CD4-positive, alpha-beta T cell treated with Interleukin-10 for 1 hour (primary cell): ENCODE results near the gene TNFAIP3.

ENCODE experiments used
- DNase-seq: peaks from one replicate; pipeline ENCODE4 v3.0.0-alpha.2; 2020

TNFAIP3 gene

DNA sequence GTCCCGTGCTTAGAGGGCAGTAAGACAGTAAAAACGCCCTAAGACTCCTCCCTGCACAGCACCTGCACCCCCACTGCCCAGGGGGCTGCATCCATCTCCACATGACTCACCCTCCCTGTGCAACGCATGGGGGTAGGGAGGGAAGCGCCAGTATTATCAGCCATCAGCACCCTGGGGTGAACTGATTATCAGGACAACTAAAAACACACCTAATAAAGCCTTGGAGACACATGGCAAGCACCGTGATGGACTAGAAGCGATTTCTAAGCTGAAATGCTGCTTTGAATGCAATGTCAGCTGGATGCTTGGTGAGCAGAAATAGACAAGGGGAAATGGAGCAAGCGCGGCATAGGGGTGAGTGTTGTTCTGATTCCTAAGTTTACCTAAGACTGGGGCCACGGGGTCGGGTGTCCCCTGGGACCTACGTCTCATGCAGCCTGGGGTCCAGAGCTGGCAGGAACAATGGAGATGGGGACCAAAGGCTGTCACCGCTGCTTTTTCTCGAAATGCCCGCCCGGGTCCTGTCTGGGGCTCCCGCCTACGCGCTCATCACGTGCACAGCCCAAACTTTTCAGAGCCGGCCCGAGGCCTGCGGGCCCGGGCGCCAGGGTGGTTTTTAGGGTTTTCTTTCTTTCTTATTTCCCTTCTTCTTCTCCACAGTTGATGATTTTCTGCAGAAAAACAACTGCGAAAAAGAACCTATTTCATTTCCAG, 702 bp upstream of the TNFAIP3 start:
- DNase-seq, result no peak

DNA sequence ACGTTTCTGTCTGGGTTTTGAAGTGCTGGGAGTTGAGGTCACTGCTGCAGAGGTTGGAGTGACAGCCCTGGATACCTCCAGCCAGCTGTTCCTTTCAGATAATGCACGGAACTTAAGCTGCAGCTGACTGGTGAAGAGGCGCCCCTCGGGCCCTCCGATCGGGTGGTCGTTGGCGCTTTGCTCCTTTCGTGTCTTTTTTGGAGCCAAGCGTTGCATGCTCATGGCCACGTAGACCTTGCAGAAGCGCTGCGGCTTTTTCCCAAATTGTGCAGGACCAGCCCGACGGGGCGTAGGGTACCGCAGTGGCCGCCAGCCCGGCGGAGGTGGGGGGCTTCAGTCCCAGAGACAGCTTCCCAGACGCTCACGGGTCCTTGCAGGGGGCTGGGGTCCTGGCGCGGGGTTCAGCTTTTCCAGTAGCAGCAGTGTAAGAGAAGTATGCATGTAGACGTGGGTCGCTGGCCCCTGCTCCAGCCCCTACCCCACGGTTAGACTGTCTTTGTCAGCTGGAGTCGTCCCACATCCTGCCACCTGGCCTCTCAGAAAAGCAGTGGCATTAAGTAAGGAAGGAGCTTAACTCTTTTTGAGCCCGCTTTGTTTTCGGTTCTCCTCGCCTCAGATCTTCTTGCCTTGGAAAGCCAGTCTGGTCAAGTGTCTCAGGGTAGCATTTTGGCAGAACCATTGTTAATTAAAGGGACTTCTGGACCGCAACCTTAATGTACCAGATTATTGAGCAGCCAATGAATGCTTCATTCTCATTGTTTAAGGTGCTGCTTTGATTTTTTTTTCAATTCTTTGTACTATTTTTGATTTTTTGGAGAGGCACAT, 838 bp downstream of the TNFAIP3 start:
- peak; percentile 71 for DNase-seq

- DNase-seq, result peak; percentile 62
Observed at GRCh38 chr6:137868721-137869548, 1.9 kb downstream of the TNFAIP3 start.

DNA sequence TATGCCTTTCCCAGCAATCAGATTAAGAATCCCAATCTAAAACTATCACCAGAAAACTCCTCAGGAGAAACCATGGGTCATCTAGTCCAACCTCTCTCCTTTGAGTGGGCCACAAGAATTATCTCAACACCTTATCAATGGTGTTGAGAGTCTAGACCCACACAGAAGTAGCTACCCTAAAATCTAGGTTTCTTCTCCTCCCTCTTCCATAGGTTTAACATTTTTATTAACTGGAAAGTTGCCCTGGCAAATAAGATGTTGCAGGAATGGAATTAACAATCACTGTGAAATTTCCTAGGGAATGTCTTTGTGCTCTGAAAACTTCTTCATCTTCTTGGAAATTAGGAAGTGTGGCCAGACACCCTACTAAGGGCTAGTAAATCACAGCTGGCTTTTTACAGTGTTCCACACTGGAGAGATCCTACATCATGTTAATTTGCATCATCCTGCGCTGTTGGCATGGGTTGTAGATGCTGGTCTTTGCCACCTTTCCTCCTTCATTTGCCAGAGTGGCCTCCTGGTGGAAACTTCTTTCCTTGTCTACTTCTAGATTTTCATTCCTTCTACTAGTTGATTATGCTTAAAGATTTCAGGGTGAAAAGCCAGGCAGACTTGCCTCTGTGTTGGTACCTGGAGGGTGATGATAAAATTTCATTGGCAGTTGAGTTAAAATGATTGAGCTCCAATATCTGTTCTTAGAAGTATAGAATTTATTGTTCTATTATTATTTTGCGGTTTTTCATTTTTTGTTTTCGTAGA, 2.7 kb downstream of the TNFAIP3 start:
- peak; percentile 57 for DNase-seq

GRCh38 chr6:137870308-137870644, 3.2 kb downstream of the TNFAIP3 start:
- no peak for DNase-seq

- DNase-seq, result peak; percentile 78
Observed at GRCh38 chr6:137870744-137871247, 3.7 kb downstream of the TNFAIP3 start.

- peak; percentile 56 for DNase-seq
Observed at GRCh38 chr6:137871291-137871690, 4.2 kb downstream of the TNFAIP3 start.

GRCh38 chr6:137871831-137872454, 4.9 kb downstream of the TNFAIP3 start:
- DNase-seq, result peak; percentile 50

DNA sequence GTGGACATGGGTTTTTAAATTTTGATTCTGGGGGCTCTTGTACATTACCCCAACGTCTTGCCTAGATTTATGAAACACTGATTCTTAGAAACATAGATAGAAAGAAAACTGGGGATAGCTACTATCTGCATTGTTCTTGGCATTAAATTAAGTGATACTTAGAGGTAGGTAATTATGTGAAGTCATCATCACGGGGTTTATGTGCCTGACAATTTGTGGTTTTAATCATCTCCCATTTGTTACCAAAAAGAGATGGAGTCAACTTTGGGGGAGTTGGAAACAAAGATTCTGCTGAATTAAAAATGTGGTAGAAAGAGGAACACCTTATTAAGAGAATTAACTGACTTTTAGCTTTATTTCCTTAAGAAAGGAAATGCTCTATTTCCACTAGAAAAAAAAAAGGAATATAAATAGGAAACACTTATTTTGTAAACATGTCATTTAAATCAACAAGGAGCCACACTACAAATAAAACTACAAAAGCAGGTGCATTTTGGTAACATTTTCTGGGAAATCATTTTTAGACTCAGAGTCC, 5.6 kb downstream of the TNFAIP3 start:
- peak; percentile 39 for DNase-seq

GRCh38 chr6:137873273-137873762, 6.3 kb downstream of the TNFAIP3 start:
- peak; percentile 88 for DNase-seq

DNA sequence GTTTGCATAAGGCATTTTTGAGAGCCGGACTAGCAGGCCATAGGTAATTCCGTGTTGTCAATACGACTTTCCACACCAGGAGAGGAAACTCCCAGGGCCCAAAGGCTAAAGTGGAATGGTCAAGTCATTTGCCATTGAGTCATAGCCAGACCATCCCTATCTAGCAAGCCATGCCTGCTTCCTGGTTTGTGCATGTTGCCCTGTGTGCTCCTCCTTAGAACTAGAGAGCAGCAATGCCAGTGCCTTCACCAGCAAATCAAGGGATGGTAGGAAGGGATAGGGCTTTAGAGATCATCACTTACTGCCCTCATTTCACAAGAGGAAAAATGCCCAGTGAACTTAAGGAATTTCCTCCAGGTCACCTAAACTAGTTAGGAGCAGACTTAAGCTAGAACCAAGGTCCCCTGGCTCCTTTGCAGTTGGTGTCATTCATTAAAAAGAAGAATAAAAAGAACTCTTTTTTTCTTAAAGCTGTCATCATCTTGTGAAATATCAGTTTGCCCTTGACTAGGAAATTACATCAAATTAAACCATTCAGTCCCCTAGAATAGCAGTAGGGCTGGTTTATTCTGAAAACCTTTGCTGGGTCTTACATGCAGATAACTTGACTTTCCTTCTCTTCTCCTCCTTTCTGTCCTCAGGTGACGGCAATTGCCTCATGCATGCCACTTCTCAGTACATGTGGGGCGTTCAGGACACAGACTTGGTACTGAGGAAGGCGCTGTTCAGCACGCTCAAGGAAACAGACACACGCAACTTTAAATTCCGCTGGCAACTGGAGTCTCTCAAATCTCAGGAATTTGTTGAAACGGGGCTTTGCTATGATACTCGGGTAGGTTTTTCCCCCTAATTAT, 7.4 kb downstream of the TNFAIP3 start:
- peak; percentile 47 for DNase-seq

DNA sequence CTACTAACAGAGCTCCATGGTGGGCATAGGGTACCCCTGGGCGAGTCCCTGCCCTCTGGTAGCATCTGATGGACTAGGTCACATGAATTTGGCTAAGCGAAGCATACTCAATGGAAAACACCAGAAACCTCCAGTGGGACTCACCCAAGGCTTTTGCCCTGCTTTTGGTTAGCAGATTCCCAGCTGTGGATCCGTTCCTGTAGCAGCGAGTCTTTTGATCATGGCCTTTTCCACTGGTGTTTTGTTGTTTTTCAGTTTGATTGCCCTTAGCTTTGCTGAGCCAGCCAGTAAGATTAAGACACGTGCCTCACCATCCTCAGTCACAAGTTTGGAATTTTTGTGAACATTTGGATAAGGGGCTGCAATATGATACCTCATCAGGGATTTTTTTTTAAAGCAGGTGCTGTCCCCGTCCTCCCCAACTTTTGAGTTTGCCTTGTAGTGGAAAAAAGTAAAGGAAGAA, 8.0 kb downstream of the TNFAIP3 start:
- DNase-seq, result peak; percentile 42

GRCh38 chr6:137875606-137876005, 8.5 kb downstream of the TNFAIP3 start:
- peak; percentile 31 for DNase-seq

DNA sequence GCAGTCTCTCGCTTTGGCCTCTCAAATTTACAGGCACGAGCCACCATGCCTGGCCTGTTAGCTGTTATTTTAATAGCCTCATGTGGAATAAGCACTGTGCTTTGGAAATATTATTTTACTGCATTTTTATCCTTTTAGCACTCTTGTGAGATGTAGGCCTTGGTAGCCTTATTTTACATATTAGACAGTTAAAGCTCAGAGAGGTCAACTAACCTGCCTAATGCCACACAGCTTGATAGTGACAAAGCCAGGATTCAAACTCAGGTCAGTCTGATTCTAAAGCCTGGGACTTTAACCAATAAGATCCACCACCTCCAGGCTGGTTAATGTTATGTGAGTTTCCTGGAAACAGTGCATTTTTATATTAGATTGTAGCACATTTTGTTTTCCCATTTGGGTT, 9.5 kb downstream of the TNFAIP3 start:
- peak; percentile 38 for DNase-seq

- DNase-seq, result peak; percentile 37
Observed at GRCh38 chr6:137877113-137877512, 10.1 kb downstream of the TNFAIP3 start.

DNA sequence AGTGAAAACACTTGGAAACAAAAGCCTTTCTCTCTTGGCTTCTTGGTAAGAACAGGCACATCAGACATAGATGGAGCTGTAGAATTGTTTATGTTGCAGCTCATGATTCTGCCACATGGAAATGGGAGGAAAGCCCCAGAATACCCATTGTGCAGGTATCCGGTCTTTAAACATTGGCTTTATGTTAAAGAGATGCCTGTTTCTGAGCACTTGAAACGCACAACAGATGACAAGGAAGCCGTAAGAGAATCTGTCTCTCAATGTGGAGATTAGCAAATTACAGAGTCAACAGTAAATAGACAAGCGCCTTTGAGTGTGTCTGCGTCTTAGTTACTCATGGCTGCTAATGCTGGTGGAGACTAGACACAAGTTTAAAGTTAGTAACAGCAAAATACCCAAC, 10.5 kb downstream of the TNFAIP3 start:
- peak; percentile 46 for DNase-seq

GRCh38 chr6:137878029-137878428, 11.0 kb downstream of the TNFAIP3 start:
- DNase-seq, result peak; percentile 42

GRCh38 chr6:137878486-137879285, 11.6 kb downstream of the TNFAIP3 start:
- DNase-seq, result peak; percentile 49

DNA sequence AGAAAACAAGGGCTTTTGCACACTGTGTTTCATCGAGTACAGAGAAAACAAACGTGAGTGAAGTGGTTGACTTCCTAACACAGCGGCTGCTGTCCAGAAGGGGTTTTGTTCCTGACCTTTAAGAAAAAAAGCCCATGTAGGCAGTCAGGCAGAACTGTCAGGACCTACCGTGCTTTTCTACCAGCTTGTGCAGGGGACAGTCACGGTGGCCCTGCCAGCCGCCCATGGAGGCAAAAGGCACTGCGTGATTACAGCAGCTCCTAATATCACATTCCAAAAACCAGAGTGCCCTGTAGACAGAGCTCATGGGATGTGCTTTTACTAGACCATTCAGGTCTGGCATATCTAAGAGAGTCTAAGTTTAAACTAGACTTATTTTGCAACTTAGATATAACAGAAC, 12.2 kb downstream of the TNFAIP3 start:
- peak; percentile 46 for DNase-seq
